ENCODE results near the gene VPS13A.

- no peak for TF ChIP-seq ZNF610 (tag by site-specific recombination; IDR thresholded peaks at IDR 0.05; ENCODE audit: borderline replicate concordance)
- no peak for TF ChIP-seq CTCF (tag by site-specific recombination; IDR thresholded peaks at IDR 0.05)
- TF ChIP-seq ZNF521 (tag by site-specific recombination; IDR thresholded peaks at IDR 0.05), result no peak
- TF ChIP-seq PBX3 (CRISPR knock-in tag; IDR thresholded peaks at IDR 0.05), result no peak
- TF ChIP-seq ZNF785 (tag by site-specific recombination; IDR thresholded peaks at IDR 0.05), result no peak
- TF ChIP-seq ZNF398 (tag by site-specific recombination; IDR thresholded peaks at IDR 0.05), result no peak
- no peak for TF ChIP-seq BCL11B (tag by site-specific recombination; IDR thresholded peaks at IDR 0.05; ENCODE audit: low read depth)
- TF ChIP-seq ZBTB49 (tag by site-specific recombination; IDR thresholded peaks at IDR 0.05; ENCODE audit: low read depth), result no peak
- TF ChIP-seq ZNF660 (tag by site-specific recombination; IDR thresholded peaks at IDR 0.05), result no peak
- no peak for TF ChIP-seq ZBTB8A (tag by site-specific recombination; IDR thresholded peaks at IDR 0.05)
- TF ChIP-seq ZNF274 (IDR thresholded peaks at IDR 0.05; ENCODE audit: low read length), result no peak
- TF ChIP-seq ZNF274 (tag by site-specific recombination; IDR thresholded peaks at IDR 0.05; ENCODE audit: borderline replicate concordance), result no peak
Observed at GRCh38 chr9:77163884-77164283, 13.4 kb upstream of the VPS13A start.

Data from HEK293 (cell line).